NB4 (cell line): ENCODE results near the gene TMEM42.

ENCODE experiments used
- DNase-seq: peaks from one replicate; pipeline ENCODE4 v3.0.0; 2010; ENCODE audit warnings: low read depth
- H3K4me3 ChIP-seq: one replicate; pipeline ENCODE4 v1.5.1; 2011; ENCODE audit warnings: mild to moderate bottlenecking, low read depth, low read length, moderate library complexity
- MAX ChIP-seq: IDR thresholded peaks from 2 replicates; pipeline ENCODE4 v1.6.1; 2011; ENCODE audit warnings: low read depth, low read length
- MYC ChIP-seq: IDR thresholded peaks from 2 replicates; pipeline ENCODE4 v1.6.1; 2011; ENCODE audit warnings: low read depth, low read length
- POLR2A ChIP-seq: IDR thresholded peaks from 2 replicates; pipeline ENCODE4 v1.6.1; 2011; ENCODE audit warnings: mild to moderate bottlenecking; ENCODE audit not compliant: insufficient read length; ENCODE audit errors: extremely low read depth
- TF ChIP-seq, protein P1 (sequence below): IDR thresholded peaks from one replicate; pipeline ENCODE4 v1.5.1; 2012; ENCODE audit warnings: low read depth, low read length

The TMEM42 gene

DNA sequence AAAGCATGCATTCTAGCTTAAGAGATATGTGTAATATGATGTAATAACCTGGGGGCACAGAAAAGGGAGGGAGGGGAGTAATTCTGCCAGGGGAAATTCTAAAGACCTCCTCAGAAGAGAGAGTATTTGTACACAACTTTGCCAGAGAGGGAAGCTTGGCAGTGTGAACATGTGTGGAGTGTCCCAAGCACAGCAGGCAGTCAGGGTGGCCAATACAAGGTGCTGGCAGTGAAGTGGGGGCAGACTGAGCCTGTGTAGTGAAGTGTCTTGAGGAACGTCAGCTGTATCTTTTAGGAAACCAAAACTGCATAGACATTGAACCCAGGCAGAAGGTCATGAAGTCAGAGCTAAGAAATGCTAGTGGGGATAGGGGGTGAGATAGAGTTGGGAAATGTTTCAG, 29.7 kb upstream of the TMEM42 start:
- TF ChIP-seq, protein P1, sequence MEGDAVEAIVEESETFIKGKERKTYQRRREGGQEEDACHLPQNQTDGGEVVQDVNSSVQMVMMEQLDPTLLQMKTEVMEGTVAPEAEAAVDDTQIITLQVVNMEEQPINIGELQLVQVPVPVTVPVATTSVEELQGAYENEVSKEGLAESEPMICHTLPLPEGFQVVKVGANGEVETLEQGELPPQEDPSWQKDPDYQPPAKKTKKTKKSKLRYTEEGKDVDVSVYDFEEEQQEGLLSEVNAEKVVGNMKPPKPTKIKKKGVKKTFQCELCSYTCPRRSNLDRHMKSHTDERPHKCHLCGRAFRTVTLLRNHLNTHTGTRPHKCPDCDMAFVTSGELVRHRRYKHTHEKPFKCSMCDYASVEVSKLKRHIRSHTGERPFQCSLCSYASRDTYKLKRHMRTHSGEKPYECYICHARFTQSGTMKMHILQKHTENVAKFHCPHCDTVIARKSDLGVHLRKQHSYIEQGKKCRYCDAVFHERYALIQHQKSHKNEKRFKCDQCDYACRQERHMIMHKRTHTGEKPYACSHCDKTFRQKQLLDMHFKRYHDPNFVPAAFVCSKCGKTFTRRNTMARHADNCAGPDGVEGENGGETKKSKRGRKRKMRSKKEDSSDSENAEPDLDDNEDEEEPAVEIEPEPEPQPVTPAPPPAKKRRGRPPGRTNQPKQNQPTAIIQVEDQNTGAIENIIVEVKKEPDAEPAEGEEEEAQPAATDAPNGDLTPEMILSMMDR = no peak
- no peak for TF ChIP-seq MAX
- TF ChIP-seq POLR2A = no peak
- no peak for TF ChIP-seq MYC
- no peak for DNase-seq
- no peak overlapping the region for H3K4me3 ChIP-seq

- TF ChIP-seq, protein P1 = no peak
- TF ChIP-seq MAX (no peak), POLR2A (no peak), MYC (no peak)
- H3K4me3 ChIP-seq = no peak overlapping the region
- DNase-seq = no peak
These were observed 28.7 kb upstream of the TMEM42 start for GRCh38 chr3:44832965-44833364.

GRCh38 chr3:44833394-44833793, 28.3 kb upstream of the TMEM42 start:
- TF ChIP-seq POLR2A (no peak), MYC (no peak)
- no peak overlapping the region for H3K4me3 ChIP-seq
- no peak for DNase-seq

DNA sequence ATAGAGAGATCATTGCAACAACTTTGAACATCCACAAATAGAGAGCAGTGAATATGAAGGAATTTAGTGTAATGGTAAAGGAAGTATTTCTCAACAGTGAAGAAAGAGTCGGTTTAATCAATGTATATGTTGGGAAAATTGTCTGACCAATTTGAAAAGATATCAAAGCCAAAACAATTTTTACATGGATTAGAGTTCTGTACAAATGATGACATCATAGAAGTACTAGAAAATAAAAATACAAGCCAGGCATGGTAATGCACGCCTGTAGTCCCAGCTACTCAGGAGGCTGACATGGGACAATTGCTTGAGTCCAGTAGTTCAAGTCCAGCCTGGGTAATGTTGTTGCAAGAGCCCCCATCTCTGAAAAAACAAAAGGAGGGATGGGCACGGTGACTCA, 26.0 kb upstream of the TMEM42 start:
- no peak overlapping the region for H3K4me3 ChIP-seq
- DNase-seq = no peak
- TF ChIP-seq, protein P1 = no peak
- TF ChIP-seq MYC = no peak
- no peak for TF ChIP-seq MAX
- no peak for TF ChIP-seq POLR2A

GRCh38 chr3:44842376-44842775, 19.3 kb upstream of the TMEM42 start:
- DNase-seq = no peak
- TF ChIP-seq, protein P1 = no peak
- TF ChIP-seq MYC (no peak), POLR2A (no peak), MAX (no peak)
- H3K4me3 ChIP-seq = no peak overlapping the region

DNA sequence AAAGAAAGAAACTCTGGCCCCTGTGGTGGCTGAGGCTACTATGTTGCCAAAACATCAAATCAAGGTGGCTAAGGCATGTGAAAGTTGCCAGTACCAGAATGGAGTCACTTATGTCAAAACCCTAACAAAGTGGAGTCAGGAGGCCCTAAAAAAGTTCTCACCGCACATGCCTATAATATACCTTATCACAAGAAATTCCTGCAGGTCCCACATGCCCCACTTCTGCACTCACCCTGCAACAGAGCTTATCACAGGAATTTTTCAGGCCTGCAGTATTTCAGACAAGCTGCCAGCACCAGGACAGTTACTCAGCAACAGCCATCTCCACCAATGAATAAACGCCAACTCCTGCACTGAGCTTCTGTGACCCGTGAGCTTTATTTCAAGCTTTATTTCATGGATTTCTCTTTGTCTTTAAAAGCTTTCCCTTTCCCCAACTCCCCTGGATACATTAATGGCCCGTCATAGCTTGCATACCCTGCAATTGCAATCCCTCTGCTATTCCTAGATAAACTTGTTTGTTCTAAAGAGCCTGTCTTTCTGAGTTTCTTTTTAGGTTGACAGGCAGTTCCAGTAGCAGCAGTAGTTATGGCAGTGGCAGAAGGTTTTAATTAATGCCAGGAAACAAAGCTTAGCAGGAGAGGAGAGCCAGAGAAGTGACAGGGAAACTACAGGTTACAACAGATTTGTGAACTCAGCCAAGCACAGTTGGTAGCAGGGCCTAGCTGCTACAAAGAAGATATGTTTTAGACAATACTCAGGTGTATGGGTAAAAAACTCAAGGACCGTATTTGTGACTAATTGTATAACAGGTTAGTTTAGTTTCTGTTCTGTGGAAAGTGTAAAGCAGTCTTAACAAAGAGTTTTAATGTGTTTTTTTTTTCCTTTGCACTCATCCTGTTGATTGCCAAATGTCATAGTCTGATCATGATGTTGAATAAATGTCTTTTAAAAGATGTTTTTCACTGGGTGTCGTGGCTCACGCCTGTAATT, 15.9 kb upstream of the TMEM42 start:
- H3K4me3 ChIP-seq = no peak overlapping the region
- no peak for DNase-seq
- TF ChIP-seq MAX (no peak), MYC (no peak), POLR2A (no peak)
- TF ChIP-seq, protein P1 = no peak
